ENCODE results near the gene PSAPL1. TPM values are rescaled to one million over a fixed set of nuclear protein-coding genes. Genes with fewer than 3 reads are reported as not detected.

The PSAPL1 gene
- total and polyA plus RNA-seq, 2 of the 8 experiments (the other 6 are each of a cell fraction or from before 2014, with no cell fraction given), result 0.03 TPM; not detected in 1

DNA sequence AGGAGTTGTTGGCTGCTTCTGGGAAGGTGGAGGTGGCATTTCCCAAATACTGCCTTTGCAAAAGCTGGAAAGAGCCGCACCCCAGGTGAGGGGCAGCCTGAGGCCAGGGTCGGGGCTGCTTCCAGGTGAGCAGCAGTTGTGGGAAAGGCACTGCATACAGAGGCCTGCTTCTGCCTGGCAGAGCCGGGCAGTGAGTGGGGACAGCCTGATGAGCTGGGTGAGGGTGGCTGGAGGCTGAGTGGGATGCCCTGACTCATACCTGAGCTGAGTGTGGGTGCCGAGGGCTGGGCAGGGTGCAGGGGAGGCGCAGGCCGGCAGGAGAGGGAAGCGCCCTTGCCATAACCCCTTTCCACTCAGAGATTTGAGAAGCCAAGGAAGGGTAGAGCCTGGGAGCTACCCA lies 6.5 kb upstream of the PSAPL1 start:
- Histone ChIP-seq H3K9me3 (ENCODE audit: insufficient read depth in 2 of 2, low read depth in 1 of 2, low read length in 1 of 2) (0 out of 4 replicates have a peak, but pooled peaks cover 0 to 9% of the 10 kb centered on the region in 2 experiments), H2AK5ac (ENCODE audit: low read depth, low read length) (no peak overlapping the region), H3K4me3 (ENCODE audit: extremely low read depth in 1 of 4, insufficient read depth in 2 of 4, low read depth in 3 of 4, low read length in 4 of 4) (no peak overlapping the region), H3K4me2 (ENCODE audit: insufficient read depth in 1 of 2, low read depth in 2 of 2, low read length in 2 of 2) (no peak overlapping the region), H2BK120ac (replicated peaks; ENCODE audit: low read depth, low read length) (no peak overlapping the region), H2BK15ac (ENCODE audit: low read length) (peak overlapping the region; percentile 61; the same call in 1 of the 2 replicates), H3K4ac (replicated peaks; ENCODE audit: insufficient read length, low read depth, low read length) (peak overlapping the region; percentile 21), H4K20me1 (replicated peaks in 1 of 2; ENCODE audit: control insufficient read depth in 1 of 2, insufficient read depth in 2 of 2, low read length in 2 of 2) (no peaks in the 10 kb centered on the region), H4K8ac (ENCODE audit: extremely low read depth, insufficient read depth, low read length) (no peak overlapping the region), H2BK12ac (ENCODE audit: low read depth, low read length) (peak overlapping the region; percentile 87; the same call in 1 of the 2 replicates), H3K18ac (ENCODE audit: extremely low read depth, low read length) (peak overlapping the region; percentile 48), H4K91ac (replicated peaks; ENCODE audit: insufficient read length, low read length) (peak overlapping the region; percentile 44), H2BK20ac (ENCODE audit: low read length) (peak overlapping the region; percentile 72; the same call in 1 of the 2 replicates), H3K27me3 (replicated peaks in 1 of 4; ENCODE audit: control insufficient read depth in 3 of 4, extremely low read depth in 1 of 4, insufficient read depth in 3 of 4, low read length in 3 of 4) (no peaks in the 10 kb centered on the region; a peak in 1 of 7 replicates), H3K27ac (ENCODE audit: low read depth, low read length) (no peak overlapping the region), H2AFZ (ENCODE audit: low read length) (no peak overlapping the region), H3K14ac (ENCODE audit: insufficient read length) (no peak overlapping the region), H2BK5ac (ENCODE audit: low read depth, low read length) (peak overlapping the region; percentile 71), H3K36me3 (ENCODE audit: control insufficient read depth in 2 of 4, insufficient read depth in 4 of 4, low read length in 3 of 4) (no peaks in the 10 kb centered on the region; a peak in 1 of 8 replicates), H3K4me1 (replicated peaks in 1 of 4; ENCODE audit: control insufficient read depth in 3 of 4, insufficient read depth in 4 of 4, low read length in 3 of 4) (peaks cover 0 to 10% (median under 1%) of the 10 kb centered on the region in 4 experiments; a peak in 3 of 7 replicates), H3K23me2 (ENCODE audit: low read depth, low read length) (no peaks in the 10 kb centered on the region), H3K23ac (ENCODE audit: insufficient read length) (no peak overlapping the region), H4K5ac (ENCODE audit: insufficient read length, low read depth, low read length) (no peak overlapping the region), H3K9ac (replicated peaks in 1 of 4; ENCODE audit: extremely low read depth in 1 of 4, low read depth in 3 of 4, low read length in 3 of 4) (no peak overlapping the region), H3K56ac (replicated peaks; ENCODE audit: insufficient read length, low read depth, low read length) (no peak overlapping the region), H3K79me1 (ENCODE audit: low read depth, low read length) (no peaks in the 10 kb centered on the region), H3K79me2 (ENCODE audit: control insufficient read depth in 1 of 2, insufficient read depth in 2 of 2, low read length in 2 of 2) (no peaks in the 10 kb centered on the region)
- FAIRE-seq, result no peak
- DNase-seq (ENCODE audit: low read depth in 1 of 2, low spot score in 2 of 2), result no peak
- POLR2A ChIA-PET (ENCODE audit: partially characterized antibody), result no interaction called here
- CTCF ChIA-PET (ENCODE audit: partially characterized antibody), result interaction anchor here (0.6 to 1.1 kb wide), 4 partner anchors 12 to 596 kb away, joined by 3 to 4 read pairs (median 3); no protein-coding TSS in a partner anchor
- WGBS, 2 experiments (ENCODE audit: extremely low coverage in 1 of 2, insufficient coverage in 1 of 2, insufficient read length in 1 of 2, insufficient replicate concordance in 2 of 2, low coverage in 1 of 2, low lambda C conversion rate in 2 of 2, missing lambda C conversion rate in 1 of 2), result 83% methylated on average over 7 of the region's 7 CpGs; no CpG with 5 or more reads in 1 of the 2 experiments
- TF ChIP-seq JUND (IDR thresholded peaks at IDR 0.05; ENCODE audit: low read length) (no peak), TAF1 (IDR thresholded peaks at IDR 0.05; ENCODE audit: low read depth, low read length) (no peak), KDM1A (IDR thresholded peaks at IDR 0.05; ENCODE audit: borderline replicate concordance, low read length) (no peak), SP1 (IDR thresholded peaks at IDR 0.05; ENCODE audit: low read depth, low read length) (no peak), POLR2A (IDR thresholded peaks at IDR 0.05; ENCODE audit: control extremely low read depth in 1 of 2, low read depth in 2 of 2, low read length in 2 of 2) (no peak), EZH2 (IDR thresholded peaks at IDR 0.05; ENCODE audit: low read depth, low read length, severe bottlenecking) (no peak), CREB1 (IDR thresholded peaks at IDR 0.05) (no peak), FOSL1 (IDR thresholded peaks at IDR 0.05; ENCODE audit: insufficient read depth, low read depth, low read length) (no peak), GABPA (IDR thresholded peaks at IDR 0.05; ENCODE audit: borderline replicate concordance, insufficient read depth, low read length) (no peak), MAFK (IDR thresholded peaks at IDR 0.05; ENCODE audit: low read depth, low read length) (no peak)
- TF ChIP-seq, protein P1, sequence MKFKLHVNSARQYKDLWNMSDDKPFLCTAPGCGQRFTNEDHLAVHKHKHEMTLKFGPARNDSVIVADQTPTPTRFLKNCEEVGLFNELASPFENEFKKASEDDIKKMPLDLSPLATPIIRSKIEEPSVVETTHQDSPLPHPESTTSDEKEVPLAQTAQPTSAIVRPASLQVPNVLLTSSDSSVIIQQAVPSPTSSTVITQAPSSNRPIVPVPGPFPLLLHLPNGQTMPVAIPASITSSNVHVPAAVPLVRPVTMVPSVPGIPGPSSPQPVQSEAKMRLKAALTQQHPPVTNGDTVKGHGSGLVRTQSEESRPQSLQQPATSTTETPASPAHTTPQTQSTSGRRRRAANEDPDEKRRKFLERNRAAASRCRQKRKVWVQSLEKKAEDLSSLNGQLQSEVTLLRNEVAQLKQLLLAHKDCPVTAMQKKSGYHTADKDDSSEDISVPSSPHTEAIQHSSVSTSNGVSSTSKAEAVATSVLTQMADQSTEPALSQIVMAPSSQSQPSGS (IDR thresholded peaks at IDR 0.05; ENCODE audit: low read length), result no peak

Measured in H1 (cell line).